Measurements from ENCODE around the gene MFSD11.
"Not testable (repeated sequence)": the region's sequence is repeated elsewhere in the genome, so short reads cannot be mapped to it uniquely, and the experiment has no call there.

Gene MFSD11

DNA sequence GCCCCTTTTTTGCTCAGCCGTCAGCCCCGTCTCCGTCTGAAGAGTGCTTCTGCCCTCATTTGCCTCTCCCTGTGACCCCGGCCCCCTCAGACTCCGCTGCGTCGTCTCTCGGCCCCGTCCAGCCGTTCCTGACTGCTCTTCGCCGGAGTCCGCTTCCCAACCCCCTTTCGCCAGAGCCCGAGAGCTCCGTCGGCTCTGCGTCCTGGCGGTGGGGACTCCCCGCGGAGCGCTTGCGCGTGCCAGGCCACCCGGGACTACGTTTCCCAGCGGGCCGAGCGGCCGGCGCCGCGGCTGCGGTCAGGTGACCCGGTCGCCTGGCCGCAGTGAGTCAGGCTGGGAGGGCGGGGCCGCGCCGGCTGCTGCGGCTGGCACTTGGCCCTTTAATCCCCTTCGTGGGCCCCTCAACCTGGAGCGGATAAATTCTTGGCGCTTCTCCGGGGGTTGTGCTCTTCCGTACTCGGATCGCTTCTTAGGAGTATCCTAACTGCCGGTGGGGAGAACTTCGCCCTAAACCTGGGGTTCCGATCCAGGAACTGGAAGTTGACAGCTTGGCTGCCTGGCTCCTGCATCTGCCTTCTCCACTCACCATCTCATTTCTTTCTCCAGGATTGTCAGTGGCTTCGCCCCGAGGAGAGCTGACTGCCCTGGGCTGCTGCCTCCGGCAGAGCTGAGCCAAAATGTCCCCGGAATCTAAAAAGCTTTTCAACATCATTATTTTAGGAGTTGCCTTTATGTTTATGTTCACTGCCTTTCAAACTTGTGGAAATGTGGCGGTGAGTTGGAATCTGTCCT, at the start of gene MFSD11:
MFSD11 (plus strand) TSS at position 444 of the 792 bp plus-strand sequence; CDS start at position 678, 234 bp downstream.
- DNase-seq (ENCODE audit: low read depth) = peak; percentile 90

DNA sequence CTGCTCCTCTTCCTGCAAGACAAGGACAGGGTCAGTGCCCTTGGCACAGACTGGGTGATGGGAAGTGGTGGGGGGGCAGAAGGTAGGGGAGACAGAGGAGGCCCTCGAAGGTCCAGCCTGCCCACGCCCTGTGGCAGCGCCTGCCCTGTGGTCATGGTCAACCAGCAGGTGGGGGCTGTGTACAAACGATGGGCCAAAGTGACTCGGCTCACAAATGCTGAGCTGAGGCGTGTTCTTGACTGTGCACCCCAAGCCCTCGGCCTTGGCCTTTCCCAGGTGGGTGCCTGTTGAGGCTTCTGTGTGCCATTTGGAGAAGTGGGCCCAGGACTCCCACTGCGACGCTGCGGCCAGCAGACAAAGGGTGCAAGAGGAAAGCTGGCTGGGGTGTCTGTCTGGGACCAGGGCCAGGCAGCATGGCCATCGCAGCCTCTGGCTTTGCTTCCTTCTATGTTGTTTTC, 49.7 kb upstream of the MFSD11 start:
- DNase-seq (ENCODE audit: low read depth) = no peak

DNA sequence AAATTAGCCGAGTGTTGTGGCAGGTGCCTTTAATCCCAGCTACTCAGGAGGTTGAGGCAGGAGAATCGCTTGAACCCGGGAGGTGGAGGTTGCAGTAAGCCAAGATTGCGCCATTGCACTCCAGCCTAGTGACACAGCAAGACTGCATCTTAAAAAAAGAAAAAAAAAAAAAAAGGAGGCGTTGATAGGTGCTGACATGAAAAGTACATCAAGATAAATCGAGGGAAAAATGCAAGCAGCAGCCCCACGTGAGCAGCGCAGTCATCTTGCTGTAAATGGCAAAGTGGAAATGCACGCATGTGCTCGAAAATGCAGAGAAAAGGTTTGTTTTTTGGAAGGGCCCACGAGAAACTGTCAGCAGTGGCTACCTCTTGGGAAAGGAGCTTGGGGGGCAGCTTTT, 48.1 kb upstream of the MFSD11 start:
- DNase-seq (ENCODE audit: low read depth) = no peak

DNA sequence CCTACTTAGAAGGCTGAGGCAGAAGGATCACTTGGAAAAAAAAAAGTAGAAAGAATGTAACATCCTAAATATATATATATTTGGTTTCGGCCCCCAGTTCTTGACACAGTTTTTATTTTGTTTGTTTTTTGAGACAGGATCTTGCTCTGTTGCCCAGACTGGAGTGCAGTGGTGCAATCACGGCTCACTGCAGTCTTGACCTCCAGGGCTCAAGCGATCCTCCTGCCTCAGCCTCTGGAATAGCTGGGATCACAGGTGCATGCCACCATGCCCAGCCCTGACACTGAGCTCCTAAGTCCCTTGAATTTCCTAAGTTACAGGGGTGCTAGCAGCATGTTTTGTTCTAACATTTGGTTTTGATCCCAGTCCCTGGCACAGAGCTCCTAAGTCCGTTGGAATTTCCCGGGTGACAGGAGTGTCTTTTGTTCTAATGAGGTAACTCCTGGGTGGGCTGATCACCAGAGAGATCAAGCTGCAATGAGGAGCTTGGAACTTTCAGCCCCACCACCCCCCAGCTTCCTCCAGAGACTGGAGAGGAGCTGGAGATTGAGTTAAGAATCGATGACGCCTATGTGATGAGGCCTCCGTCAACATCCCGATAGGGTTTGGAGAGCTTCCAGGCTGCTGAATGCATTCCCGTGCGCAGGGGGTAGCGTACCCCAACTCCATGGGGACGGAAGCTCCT, 47.2 kb upstream of the MFSD11 start:
- no peak for DNase-seq (ENCODE audit: low read depth)

DNA sequence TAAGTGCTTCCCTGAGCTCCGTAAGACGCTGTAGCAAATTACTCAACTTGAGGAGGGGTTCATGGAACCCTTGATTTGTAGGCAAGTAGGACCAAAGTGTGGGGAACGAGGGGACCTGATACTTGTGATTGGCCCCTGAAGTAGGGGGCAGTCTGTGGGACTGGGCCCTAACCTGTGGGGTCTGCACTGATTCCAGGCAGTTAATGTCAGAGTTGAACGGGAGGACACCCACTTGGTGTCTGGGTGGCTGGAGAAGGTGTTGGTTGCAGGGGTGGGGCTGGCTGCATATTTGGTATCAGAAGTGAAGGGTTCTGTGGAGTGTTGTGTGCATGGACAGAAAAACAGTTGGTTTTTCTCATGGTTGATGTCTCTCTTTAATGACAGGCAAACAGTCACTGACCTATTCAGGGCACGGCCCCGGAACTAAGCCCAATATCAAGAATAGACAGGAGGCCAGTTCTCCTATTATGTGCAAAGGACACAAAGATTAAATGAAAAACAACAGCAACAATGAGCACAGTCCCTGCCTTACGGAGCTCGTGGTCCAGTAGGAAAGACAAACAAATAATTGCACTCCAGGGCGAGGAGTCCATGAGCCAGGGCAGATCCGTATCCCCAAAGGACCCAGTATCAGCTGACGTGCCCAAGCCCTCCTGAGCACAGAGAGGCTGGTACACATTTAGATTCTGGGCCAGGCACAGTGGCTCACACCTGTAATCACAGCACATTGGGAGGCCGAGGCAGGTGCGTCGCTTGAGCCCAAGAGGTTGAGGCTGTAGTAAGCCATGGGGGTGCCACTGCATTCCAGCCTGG, 46.3 kb upstream of the MFSD11 start:
- DNase-seq (ENCODE audit: low read depth) = no peak

DNA sequence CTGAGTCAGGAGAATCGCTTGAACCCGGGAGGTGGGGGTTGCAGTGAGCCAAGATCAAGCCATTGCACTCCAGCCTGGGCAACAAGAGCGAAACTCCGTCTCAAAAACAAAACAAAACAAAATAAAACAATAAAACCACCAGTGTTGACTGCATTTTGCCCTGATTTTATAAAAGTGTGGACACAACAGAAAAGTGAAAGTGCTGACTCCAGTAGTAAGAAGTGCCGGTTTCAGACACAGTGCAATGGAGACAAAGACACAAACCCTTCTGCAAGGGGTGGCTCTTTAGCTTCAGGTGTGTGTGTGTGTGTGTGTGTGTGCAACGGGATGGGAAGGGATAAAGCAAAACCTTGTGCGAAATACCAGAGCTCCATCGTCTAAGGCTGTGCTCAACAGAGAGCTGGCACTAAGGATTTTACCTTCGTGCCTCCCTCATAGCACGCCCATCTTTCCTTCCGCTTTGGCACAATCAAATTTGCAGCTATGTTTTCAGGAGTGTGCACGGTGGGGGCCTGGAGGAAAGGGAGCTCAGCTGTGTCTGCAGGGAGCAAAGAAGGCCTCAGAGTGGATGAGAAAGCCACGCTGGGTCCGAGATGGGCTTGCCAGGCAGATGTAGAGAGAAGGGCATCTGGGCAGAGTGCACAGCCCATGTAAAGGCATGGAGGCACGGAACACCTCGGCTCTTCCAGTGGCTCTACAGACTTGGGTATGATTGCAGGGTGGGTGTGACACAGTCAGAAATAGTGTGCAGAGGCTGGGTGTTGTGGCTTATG, 42.7 kb upstream of the MFSD11 start:
- no peak for DNase-seq (ENCODE audit: low read depth)

DNA sequence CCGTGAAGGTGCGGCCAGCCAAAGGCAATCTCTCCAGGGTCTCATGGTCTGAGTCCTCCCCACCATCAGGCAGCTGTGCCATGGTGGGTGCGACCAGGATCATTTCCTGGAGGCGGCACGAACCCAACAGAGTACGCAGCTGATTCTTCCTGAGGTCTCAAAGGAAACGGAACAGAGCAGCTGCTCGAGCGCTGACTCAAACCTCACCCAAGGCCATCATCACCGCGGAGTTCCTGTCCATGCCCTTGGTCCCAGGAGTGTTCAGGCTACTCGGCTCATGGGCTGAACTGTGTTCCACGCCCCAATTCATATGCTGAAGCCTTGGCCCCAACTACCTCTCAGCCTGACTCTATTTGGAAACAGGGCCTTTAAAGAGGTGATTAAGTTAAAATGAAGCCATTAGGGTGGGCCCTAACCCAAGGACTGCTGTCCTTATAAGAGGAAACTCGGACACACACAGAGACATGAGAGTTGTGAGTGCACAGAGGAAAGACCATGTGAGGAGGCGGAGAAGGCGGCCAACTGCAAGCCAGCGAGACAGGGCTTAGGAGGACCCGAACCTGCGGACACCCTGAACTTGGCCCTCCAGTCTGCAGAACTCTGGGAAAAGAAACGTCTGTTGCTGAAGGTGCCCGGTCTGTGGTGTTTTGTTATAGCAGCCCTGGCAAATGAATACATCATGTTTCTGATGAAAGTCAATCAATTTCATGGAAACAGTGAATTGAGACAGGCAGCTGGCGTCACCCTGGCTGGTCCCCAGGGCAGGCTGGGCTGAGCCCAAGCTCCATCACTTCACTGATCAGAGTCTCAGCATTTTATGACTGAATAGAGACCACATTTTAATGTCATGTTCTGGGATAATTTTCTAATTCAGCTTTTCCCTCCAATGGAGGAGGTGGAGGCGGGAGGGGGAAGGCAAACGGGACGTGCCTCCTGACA, 40.9 kb upstream of the MFSD11 start:
- no peak for DNase-seq (ENCODE audit: low read depth)

DNA sequence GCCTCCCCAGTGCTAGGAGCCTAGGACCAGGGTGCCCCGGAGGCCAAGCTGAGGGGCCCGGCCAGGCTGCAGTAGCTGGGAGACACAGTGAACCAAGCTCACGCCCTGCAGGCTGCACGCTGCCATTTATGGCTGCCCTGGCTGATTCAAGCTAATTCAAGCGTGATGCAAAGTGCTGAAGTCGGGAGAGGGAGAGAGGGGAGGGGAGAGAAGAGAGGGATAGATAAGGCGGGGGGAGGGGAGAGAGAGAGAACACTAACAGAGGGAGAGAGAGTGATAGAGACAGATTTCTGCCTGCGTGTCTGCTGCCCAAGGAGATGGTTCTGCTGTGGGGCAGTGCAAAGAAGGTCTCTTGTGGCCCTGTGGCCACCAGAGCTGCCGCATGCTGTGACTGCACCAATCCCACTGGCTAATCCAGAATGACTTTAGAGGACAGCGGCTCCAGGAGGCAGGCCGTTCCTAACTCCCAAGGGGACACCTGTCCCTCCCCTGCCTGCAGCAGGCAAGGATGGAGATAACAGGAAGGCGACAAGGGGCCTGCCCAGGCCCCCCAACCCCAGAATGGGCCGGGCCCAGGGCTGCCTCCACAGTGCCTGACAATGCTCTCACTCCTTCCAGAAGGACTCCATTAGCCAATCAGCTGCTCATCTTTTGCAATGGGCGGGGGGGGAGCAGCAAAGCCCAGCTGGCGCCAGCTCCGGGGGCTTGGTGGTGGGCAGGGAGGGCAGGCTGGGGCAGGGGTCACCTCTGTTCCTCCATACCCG, 40.0 kb upstream of the MFSD11 start:
- no peak for DNase-seq (ENCODE audit: low read depth)

DNA sequence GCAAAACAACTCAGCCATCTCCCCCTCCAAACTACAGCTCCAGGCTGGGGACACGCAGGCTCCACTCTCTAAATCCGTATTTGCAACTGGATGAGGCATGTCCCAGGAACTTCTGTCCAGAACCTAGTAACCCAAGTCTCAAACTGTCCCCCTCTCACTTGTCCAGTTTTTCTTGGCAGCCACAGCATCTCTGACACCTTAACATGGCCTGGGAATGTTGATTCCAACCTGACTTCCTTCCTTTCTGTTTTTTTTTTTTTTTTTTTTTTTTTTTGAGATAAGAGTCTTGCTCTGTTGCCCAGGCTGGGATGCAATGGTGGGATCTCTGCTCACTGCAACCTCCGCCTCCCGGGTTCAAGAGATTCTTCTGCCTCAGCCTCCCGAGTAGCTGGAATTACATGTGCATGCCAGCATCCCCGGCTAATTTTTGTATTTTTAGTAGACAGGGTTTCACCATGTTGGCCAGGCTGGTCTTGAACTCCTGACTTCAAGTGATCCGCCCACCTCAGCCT, 39.4 kb upstream of the MFSD11 start:
- DNase-seq (ENCODE audit: low read depth) = not testable (repeated sequence)

DNA sequence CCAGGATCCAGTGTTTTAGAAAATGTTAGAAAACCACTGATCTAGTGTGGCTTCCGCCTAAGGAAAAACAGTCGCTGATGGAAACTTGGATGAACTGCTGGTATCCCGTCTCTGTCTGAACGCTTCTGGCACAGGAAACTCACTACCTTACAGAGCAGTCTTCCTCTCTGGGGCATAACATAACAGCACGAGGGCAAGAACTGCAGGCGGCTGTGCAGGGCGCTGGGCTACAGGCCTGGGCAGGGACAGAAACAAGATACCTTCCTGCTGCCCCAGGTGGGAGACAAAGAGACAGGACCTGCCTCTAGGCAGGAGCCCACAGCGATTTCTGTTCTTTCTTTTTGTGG, 37.7 kb upstream of the MFSD11 start:
- no peak for DNase-seq (ENCODE audit: low read depth)

DNA sequence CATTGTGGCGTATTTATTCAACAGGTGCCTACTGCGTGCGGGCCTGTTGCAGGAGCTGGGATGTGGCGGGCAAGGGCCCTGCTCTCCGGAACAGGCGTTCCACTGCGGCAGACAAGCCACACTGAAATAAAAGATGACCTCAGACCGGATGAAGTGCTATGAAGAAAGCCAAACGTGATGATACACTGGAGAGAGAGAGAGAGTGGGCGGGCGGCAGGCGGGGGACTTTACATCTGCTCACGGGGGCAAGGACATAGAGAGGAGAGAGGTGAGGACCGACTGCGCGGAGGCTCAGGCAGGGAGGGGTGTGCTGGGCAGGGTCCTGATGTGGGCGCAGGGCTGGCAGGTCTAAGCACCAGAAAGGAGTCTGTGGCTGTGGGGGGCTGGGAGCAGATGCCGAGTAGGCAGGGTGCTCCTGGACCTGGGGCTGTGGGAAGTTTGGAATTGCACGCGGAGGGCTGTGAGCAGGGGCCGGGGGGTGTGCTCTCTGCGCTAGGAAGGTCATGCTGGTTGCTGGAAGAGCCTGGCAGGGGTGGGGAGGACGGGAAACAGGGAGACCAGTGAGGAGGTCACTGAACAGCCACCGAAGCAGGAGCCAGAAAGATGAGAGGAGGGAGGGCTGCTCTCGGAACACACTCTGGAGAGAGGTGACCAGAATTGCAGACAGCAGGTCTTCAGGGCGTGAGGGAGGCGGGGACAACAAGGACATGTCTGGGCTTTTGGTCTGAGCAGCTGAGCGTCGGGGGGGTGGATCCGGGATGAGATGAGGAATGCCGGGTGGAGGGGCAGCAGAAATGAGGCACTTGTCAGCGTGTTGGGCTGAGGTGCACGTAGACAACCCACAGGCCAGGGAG, 37.1 kb upstream of the MFSD11 start:
- no peak for DNase-seq (ENCODE audit: low read depth)

DNA sequence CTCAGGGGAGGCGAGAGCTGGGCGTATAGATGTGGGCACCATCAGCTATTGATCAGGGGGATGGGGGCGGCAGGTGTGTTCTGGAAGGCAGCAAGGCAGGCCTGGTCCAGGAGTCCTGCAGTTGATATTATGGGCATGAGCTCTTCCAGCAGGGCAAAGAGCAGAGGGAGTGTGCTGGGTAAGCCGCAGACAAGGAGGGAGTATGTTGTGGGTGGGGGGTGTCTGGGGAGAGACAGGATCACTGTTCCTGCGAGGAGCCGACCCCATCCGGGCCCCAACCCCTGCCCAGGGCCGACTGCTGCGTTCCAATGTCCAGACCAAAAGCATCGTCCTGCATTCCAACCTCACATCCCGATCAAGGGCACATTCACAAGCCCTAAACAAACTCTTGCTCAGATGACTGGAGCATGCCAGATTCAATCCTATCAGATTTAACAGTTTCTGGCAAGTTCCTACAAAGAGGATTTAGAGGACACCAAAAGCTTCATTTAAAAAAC, 36.4 kb upstream of the MFSD11 start:
- DNase-seq (ENCODE audit: low read depth) = no peak

DNA sequence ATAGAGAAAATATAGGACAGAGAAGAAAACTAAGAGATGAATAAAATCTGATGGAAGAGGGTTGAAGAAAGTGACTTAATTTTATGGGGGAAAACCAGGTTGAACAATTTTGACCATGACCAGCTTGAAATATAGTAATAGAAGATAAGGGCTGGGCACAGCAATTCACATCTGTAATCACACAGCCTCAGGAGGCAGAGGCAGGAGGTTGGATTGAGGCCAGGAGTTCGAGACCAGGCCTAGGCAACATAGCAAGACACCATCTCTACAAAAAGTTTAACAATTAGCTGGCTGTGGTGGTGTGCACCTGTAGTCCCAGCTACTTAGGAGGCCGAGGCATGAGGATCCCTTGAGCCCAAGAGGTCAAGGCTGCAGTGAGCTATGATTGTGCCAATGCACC, 35.8 kb upstream of the MFSD11 start:
- DNase-seq (ENCODE audit: low read depth) = no peak

DNA sequence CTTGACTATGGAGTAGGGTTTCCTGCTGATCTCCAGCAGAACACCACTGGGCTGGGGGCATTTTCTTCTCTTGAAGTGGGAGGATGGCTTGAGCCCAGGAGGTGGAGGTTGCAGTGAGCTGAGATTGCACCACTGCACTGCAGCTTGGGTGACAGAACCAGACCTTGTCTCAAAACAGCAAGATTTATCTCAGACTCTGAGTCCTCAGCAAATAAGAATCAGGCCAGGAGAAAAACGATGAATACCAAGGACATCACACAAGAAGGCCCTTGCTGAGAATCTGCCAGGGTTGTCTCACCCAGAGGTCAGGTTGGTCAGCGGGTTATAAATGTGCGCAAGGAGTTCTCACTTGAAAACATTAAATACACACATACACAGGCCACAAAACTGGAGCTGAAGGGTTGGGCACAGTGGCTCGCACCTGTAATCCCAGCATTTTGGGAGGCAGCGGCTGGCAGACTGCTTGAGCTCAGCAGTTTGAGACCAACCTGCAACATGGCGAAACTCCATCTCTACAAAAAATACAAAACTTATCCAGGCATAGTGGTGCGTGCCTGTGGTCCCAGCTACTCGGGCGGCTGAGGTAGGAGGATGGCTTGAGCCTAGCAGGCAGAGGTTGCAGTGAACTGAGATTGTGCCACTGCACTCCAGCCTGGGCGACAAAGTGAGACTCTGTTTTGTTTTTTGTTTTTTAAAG, 34.8 kb upstream of the MFSD11 start:
- DNase-seq (ENCODE audit: low read depth) = no peak

DNA sequence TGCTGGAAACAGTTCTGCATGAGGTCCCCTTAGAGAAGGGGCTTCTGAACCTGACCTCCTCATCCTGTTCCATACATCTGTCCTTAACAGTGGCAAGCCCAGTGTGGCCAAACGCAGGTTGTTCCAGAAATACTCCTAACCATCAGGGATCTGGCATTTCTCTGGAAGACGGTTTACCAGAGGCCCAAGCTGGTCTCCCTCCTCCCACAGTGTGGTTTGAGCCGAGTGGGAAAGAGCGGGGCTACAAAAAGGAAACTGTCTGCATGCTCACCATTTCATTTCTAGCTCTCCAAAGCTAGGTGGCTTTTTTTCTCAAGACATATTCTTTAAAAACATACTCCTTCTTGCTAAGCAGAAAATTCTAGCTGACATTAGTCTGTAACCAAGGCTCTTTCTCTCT, 33.1 kb upstream of the MFSD11 start:
- no peak for DNase-seq (ENCODE audit: low read depth)

DNA sequence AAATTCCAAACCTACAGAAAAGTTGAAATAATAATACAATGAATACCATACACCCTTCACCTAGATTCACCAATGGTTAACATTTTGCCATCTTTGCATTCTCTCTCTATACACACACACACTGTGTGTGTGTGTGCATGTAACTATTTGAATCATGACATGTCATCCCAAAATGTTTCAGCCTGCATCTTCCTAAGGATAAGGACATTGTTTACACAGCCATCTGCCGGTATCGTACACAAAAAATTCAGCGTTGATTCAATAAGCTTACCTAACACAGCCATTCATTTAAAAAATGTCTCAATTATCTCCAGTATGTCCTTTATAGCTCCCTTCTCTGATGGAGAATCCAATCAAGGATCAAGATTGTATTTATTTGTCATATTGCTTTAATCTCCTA, 31.1 kb upstream of the MFSD11 start:
- DNase-seq (ENCODE audit: low read depth) = no peak

DNA sequence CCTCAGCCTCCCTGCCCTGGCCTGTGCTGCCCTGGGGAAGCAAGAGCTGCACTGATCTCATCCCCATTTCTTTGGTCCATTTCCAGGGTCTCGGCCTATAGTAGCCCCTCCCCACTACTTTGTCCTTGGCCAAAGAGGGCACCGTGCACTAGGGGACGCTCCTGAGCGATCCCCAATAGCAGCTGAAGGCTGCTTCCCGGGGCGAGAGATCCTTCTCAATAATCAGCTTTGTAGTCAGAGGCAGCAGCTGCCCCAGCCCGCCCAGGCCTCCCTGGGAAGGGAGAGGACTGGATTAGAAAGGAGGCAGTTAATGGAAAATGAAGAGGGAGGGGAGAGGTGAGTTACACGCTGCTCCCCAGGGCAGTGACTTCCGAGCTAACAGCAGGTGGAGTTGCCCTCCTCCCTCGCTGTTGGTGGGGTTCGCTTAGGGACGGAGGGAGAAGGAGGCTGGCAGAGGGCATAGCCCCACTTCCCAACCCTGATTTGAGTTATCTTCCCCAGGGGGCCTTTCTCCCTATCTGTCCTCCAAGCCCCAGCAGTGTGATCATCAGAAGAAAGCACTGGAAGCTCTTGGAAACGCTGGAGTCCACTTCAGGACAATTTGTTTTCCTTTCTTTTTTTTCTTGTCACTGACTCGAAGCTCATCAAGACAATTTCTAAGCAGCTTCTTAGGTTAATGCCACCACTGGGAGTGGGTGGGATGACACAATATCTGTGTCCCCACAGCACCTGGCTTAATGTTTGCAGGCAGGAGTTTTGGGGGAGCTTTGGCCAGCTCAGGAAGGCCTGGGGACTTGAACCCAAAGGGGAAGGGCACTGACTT, 29.7 kb upstream of the MFSD11 start:
- no peak for DNase-seq (ENCODE audit: low read depth)

Measured in activated T-cell treated with anti-CD3 and anti-CD28 coated beads for 48 hours (primary cell).